Measurements from ENCODE around the gene B4GALT6.

The B4GALT6 gene

DNA sequence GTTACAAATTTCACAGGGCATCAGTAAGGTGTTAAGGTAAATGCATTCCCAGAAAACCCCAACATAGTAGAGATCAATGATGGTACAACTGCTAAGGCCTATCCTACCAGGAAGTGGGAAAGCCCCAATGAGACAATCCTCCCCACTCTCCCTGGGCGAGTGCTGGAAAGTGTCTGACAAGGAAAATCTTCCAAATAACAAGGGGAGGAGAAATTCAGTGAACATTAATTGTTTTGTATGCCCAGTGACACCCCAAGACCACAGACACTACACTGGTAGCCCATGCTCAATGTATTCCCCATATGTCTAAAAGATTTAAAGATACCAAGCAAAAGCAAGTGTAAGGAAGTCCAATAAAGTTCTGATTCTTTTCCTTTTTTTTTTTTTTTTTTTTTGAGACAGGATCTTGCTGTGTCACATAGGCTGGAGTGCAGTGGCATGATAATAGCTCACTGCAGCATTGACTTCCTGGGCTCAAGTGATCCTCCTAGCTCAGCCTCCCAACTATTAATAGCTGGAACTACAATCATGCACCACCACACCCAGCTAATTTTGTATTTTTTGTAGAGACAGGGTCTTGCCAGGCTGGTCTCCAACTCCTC lies 24.7 kb downstream of the B4GALT6 start:
- DNase-seq (ENCODE audit: low spot score), result no peak

DNA sequence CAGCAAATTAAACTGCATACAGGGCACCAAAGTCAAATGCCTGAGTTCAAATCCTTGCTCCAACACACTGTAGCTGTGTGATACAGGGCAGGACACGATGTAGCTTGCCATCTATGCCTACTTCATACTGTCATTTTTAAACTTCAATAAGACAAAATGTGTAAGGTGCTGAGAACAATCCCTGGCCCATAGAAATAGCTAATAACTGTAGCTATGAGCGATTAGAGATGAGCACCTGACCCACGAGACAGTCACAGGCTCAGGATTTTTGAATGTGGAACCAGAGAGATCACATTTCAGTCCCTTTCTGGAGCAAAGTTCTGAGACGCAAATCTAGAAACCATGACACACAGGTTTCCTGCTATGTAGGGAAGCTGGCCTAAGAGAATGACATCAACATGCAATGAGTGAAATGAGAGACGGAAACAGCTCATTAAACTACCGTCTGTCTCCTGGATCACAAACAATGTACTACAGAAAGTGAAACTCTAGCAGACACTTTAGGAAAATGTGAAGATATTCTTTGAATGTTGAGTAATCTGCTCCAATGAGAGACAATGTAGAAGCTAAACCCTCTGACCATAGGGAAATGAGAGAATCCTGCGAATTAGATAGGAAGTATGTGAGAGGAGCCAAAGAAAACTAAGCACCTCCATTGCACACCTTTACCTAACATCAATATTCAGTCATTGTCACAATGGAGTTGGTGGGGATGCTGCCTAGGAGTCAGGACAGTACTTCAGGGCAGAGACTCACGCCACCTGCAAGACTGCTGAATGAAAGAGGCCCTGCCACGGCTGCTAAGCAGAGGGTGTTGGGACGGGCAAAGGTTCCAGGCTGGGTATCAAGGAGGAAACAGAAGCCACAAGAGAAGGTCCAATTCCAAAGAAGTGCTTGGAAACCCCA lies 25.5 kb downstream of the B4GALT6 start:
- peak; percentile 75 for DNase-seq (ENCODE audit: low spot score)

DNA sequence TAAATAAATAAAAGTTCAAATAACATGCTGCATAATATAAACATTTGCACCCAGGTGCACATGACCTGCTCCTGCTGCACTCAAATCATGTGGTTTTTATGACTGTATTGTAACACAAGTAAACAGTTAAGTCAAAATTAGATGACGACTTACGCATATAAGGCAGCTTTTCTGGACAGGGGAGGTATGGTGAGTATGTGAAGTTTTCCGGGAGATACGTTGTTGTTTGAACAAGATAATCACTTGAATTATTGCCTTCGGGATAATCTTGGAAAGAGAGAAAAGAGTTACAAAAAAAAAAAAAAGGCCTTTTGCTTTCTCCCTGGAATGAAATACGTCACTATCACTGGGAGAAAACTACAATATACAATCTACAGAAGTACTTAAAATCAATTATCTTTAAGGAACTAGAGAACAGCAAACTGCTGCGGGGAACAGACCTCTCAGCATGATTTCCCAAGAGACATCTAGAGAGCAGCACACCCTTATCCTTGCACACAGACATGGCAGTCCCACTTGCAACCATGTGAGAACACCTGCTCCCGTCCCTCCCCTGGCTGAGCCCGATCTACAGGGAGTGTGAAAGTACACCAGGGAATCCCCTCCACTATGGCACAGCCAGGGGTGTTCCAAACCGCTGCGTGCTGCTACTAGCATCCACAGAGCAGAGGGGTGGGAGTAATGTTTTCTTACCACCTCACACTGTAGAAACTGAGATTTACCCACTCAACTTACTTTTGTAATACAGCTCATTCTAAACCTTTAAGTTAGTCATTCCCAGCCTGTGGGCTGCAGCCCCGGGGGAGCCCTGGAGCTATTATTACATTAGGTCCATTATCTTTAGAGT lies 26.3 kb downstream of the B4GALT6 start:
- DNase-seq (ENCODE audit: low spot score), result peak; percentile 41

DNA sequence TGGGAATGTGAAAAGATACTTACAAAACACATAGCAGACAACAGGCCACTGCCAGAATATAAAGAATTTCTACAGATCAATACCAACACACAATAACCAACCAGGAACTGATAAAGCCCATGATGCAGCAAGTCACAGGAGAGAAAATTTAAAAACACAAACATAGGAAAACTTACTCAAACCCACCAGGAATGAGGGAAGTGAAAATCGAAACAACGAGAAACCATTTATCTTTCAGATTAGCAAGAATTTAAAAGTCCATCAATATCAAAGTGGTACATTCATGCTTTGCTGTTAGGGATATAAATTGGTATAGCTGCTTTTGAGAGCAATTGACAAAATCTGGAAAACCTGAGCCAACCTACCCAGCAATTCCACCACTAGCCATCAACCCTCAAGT lies 27.6 kb downstream of the B4GALT6 start:
- no peak for DNase-seq (ENCODE audit: low spot score)

DNA sequence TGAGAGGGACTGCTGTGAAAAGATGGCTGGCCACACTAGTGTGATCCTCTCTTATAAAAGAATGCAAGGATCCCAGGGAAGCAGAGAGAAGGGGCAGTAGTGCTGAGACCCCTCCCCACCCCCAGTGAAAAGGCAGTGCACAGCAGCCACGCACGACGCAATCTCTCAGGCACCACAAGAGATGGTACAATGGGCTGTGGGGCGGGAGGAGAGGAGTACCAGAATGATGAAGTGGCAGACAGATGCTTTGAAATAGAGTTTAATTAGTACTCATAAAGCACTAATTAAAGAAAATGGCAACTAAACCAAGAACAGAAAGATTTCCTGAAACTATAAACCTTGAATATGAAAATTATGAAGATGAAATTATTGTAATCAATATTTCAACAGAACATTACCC lies 29.0 kb downstream of the B4GALT6 start:
- no peak for DNase-seq (ENCODE audit: low spot score)

DNA sequence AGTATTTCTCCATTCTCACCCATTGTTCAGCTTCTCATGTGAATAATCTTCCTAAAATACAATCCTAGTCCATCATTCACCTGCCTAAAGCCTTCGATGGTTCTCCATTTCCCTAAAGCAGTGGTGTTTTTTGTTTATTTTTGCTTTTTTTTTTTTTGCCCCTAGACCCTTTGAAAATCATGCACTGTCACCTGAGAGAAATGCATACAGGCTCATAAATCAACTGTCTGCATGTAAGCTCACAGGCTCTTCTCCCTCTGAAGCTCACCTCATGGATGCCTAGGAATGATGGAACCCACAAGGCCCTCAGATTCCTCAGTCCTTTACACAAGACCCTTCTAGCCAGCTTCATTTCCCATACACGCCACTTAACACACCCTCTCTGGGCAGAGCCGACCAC lies 31.5 kb downstream of the B4GALT6 start:
- no peak for DNase-seq (ENCODE audit: low spot score)

DNA sequence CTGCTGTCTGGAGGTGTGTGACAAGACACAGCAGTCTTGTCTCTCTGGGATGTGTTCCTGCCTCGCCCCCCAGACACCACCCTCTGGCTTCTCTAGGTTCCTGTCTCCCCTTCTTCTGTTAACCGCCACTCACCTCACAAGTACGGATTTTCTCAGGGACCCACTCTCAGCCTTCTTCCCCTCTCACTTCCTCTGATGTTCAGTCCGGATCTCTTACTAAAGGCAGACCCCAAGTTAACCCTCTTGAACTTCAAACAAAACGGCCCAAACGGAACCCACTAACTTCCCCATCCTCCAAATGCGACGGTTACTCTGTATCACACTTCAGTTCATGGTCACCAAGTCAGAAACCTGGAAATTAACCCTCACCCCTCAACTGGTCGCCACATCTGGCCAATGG lies 32.0 kb downstream of the B4GALT6 start:
- DNase-seq (ENCODE audit: low spot score), result no peak

DNA sequence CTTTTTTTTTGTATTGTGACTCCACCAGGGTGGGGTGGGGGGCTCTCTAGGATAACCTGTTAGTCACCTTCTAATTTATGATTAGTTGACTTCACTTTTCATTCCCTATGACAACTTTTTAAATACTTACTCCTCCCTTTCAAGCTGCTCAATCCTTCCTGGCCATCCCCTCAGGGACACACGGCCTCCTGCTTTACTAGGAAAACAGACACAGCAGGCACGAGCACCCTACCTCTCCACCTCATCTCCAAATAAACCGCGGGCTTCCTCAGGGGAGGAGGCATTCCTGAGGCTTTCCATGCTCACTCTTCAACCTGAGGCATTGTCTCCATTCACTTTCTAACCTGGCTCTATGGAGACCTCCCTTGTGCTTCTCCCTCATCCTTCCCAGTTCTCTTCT lies 33.0 kb downstream of the B4GALT6 start:
- DNase-seq (ENCODE audit: low spot score), result no peak

DNA sequence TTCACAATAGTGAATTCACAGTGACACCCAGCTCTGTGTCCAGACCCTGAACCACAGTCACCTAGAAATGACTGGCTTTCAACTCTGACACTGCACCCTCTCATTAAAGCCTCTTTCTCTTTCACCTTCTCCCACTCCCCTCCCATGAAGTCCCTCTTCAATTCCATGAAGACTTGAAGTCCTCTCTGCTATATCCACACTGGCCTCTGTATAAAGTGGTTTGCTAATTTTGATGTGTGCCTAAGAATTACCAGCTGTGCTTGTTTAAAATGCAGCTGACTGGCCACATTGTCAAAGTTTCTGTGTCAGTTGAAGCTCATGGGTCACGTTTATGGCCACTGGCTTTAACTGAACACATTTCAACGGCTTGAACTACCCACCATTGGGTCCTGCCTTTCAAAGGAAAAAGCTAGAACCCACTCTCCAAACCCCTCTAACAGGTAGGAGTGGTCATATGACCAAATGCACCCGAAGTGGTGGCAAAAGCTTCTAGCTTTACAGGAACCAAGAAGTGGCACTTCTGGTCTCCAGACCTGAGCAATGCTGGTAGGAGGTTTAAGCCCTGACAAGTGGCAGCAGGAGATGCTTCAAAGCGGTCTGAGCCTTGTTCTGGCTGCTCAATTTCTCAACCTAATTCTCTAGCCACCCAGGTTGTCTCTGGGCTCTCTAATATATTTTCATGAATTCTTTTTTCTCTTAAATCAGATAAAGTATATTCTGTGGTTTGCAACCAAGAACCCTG lies 34.2 kb downstream of the B4GALT6 start:
- DNase-seq (ENCODE audit: low spot score), result no peak

DNA sequence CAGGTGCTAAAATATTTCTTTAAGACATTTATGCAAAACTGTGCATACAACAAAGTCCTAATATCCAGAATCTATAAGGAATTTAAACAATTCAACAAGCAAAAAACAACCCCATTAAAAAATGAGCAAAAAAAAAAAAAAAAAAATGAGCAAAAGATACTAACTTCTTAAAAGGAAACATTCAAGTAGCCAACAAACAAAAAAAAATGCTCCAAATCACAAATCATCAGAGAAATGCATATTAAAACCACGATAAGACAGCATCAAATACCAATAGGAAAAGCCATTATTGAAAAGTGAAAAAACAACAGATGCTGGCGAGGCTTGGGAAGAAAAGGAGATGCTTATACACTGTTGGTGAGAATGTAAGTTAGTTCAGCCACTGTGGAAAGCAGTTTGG lies 34.9 kb downstream of the B4GALT6 start:
- DNase-seq (ENCODE audit: low spot score), result no peak

DNA sequence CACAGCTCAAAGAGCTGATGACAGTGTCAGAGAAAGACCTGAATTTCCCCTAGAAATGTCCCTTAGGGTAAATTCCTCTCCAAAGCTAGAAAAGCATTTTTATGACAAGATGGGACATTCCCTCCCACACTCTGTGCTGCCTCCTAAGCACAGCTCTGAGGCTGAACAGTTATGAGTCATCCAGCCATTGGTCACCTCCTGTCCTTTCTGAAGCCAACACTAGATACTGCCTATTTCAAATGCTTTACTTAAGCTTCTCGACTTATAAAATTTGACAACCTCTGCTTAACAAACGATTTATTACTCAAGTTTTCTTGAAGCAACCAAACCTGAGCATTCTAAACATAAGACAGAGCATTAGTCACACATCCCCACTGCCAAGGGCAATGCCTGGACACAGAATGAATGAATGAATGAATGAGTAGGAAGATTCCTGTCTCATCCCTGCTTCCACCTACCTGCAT lies 35.4 kb downstream of the B4GALT6 start:
- DNase-seq (ENCODE audit: low spot score), result no peak

DNA sequence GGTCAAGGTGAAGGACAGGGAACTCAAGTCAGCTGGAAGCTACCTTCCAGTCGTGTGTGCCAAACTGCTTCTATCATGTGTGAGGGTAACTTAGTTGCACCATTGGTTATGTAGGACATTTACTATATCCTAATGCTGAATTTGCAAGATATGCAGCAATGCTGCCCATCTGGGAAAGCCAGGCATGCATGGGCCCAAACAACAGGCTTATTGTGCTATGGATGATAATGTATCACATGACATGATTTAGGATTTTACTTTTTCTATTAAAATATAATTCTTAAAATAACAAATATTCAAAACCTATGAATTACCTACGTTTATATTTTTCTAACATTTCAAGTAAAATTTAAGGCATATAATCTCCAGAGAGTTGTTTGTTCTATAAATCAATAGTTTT lies 35.9 kb downstream of the B4GALT6 start:
- DNase-seq (ENCODE audit: low spot score), result no peak

DNA sequence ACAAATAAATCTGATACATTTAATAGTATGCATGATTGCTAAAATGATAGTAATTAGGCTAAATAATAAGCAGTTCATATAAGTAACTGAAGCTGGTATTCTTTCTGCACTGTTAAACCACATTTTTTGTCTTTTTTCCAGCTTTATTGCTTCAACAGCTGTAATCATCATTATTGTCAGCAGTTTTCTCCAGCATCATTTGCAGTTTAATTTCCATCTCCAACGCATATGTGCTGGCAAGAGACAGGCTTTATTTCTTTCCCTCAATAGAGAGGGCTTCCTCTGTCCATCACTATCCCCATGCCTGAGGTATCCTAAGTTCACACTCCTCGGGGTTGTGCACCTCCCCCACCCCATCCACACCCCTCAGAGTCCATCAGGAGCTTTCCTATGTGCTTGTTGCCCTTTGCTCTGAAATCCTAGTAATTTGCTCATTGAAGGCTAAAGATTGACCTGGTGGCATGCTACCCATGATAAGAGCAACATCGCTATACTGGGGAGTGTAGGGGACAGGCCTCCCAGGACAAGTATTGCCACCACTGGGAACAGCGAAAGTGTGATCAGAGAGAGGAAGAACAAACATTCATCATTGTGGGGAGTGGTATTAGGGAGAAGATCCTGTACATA lies 37.1 kb downstream of the B4GALT6 start:
- no peak for DNase-seq (ENCODE audit: low spot score)

DNA sequence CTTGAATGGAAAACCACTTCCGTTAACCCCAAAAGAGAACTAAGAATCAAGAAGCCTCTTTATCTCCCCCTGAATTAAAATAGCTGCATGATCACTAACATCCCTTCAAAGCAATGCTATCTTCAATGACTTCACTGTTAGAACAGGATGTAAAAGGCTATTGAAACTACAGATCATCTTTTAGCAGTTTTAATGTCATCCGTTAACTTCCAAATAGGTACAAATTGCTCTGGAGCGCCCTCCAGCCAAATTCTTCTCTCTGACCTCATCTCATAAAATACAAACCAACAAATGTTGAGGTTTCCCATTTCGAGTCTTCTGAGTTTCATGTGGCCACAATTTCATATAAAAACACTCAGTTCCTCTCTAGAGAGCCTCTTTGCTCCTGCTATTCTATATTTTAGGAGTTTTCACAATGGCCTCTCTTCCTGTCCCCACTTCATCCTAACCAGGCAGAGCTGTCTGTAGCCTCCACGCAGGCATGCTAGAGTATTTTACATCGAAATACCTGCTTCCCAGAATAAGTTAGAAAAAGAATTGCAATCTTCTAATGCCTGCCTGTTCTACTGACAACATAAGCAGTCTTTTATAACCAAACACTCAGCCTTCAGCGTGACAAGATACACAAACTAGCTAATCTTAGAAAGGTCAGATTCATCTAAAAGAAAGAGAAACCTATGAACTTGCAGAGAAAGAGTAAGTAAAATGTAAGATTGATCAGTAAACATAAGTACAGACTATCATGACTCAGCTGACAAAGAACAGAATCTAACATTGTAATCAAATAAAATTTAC lies 37.9 kb downstream of the B4GALT6 start:
- DNase-seq (ENCODE audit: low spot score), result no peak

DNA sequence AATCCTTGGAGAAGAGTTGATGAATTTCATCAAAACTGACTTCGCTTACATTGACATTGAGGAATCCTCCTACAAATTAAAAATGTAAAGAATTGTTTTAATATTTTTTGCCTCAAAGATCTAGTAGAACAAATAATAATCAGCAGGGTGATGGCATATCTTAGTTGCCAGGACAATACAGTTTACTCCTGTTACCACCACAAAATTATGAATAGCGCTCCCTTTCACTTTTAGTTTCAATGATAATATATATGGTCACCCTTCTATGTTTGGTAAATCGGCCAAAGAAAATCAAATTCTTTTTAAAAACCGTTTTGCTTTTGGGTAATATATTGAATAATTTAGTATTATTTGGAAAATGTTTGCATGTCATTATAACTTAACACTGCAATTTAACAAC lies 39.0 kb downstream of the B4GALT6 start:
- DNase-seq (ENCODE audit: low spot score), result no peak

DNA sequence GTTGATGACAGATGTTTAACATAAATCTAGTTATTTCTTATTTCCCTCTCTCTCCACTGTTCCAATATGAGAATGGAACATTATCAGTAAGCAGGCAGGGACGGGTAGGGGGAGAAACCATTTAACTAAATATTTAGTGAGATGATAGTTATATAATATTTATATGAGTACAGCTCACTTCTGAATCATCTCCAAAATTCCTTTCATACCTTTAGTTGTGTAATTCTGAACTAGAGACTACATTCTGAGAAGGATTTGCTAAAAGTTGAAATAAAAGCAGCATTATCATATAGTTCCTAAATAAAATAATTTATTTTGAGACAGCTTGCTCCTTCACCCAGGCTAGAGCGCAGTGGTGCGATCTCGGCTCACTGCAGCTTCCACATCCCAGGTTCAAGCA lies 41.4 kb downstream of the B4GALT6 start:
- no peak for DNase-seq (ENCODE audit: low spot score)

DNA sequence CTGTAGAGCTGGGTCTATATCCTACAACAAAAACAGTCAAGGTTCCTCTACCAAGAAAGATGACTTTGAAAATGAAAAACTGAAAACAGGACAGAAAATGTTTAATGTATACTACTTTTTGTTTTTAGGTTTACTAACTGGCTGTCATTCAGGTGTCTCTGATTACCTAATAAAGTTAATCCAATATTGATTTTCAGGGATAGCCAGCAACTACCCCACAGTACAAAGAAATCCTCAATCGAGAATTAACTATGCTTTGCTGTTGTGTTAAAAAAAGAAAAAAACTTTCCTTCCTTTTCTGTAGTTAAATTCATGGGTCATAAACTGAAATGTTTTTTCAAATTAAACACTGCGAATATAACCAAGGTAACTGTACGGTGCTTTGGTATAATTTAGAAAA lies 46.9 kb downstream of the B4GALT6 start:
- DNase-seq (ENCODE audit: low spot score), result no peak

DNA sequence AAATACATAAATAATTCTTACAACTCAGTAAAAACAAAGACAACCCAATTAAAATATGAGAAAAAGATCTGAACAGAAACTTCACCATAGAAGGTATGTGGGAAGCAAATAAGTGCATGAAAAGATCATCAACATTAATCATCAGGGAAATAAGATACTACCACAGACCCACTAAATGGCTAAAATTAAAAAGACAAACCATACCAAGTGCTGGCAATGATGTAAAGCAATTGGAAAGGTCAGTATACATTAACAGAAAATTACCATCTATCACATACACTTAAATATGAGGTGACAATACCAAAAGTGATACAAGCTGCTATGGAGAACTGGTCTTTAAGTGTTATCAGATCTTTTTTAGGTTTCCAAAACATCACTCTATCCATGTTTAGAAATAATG lies 48.0 kb downstream of the B4GALT6 start:
- no peak for DNase-seq (ENCODE audit: low spot score)

DNA sequence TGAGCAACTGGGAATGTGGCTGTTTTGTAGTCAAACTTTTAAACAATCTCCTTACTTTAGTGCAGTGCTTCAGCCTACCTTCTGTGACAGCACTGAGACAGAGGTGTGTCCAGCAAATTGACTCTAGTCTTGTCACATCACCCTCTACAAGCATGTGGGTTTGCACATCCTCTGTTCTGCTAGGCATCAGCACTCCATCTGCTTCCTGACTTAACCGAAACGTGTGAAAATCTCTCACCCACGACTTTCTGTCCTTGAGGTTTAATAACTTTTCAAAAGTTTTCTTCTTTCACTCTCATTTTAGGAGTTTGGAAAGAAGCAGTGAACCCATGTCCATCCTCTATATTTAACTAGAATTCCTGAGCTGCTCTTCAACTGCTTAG lies 50.1 kb downstream of the B4GALT6 start:
- peak; percentile 37 for DNase-seq (ENCODE audit: low spot score)

DNA sequence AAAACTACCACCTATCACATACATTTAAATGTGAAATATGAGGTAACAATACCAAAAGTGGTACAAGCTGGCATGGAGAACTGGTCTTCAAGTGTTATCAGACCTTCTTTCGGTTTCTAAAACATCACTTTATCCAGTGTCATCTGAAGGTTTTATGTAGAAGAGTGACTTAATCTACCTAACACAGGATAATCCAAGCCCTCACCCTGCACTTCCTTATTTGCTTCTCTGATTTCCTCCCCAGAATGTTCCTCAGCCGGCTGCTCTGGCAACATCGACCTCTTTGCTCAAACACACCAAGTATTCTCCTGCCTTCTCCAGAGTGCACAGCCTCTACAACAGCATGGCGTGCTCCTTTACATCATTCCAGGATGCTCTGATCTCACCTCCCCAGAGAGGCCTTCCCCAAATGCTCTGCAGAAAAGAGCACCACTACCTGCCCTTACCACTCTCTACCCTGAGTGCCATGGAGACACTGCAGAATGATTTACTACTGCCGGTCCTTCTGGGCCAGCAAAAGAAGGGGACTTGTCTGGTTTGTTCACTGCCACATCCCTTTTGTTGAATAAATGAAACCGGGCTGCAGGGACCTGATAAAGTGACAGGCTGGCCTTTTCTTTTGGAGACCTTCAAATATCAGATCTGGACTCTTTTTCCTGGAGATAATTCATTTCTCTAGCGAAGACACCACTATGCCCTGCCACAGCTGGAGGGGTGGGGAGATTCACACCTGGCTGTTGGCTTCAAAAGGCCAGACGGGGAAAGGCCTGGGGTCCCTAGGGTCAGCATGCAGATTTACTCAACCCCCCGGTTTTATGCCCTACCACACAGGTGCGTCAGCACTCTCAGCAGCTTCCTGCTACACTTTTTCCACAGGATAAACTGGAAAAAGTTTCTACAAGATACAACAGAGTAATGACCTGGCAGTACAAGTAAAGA lies 50.7 kb downstream of the B4GALT6 start:
- no peak for DNase-seq (ENCODE audit: low spot score)

Measured in activated CD4-positive, alpha-beta T cell treated with anti-CD3 and anti-CD28 coated beads, Interleukin-2, Interleukin-4, amounts not matched to agents 100 ng/mL and 50 ng/mL, durations not matched to agents 16 hours and 8 hours (primary cell).